Renal pelvis (tissue), 4 donors: ENCODE results near the gene POLR2J2. TPM values are rescaled to one million over a fixed set of nuclear protein-coding genes. Genes with fewer than 3 reads are reported as not detected.
"Not testable (repeated sequence)": the region's sequence is repeated elsewhere in the genome, so short reads cannot be mapped to it uniquely, and the experiment has no call there.

Experiments used
- DNase-seq: peaks from one replicate; pipeline ENCODE4 v3.0.0-alpha.2; 2013
- polyA plus RNA-seq, 3 donors: library from polyadenylated mRNA; unstranded; fragments of 120-200 nt; gene quantifications; one replicate each; pipeline ENCODE4 v1.2.1, GENCODE V29; 2013; ENCODE audit not compliant: insufficient read length in 3 of 3

POLR2J2 gene
- polyA plus RNA-seq, 3 donors: 1.3 to 9.0 (median 1.9) TPM

- not testable (repeated sequence) for DNase-seq
Observed at GRCh38 chr7:102673447-102674067, 2.1 kb upstream of the POLR2J2 start.

- not testable (repeated sequence) for DNase-seq
Observed at GRCh38 chr7:102671956-102672307, 469 bp upstream of the POLR2J2 start.

DNA sequence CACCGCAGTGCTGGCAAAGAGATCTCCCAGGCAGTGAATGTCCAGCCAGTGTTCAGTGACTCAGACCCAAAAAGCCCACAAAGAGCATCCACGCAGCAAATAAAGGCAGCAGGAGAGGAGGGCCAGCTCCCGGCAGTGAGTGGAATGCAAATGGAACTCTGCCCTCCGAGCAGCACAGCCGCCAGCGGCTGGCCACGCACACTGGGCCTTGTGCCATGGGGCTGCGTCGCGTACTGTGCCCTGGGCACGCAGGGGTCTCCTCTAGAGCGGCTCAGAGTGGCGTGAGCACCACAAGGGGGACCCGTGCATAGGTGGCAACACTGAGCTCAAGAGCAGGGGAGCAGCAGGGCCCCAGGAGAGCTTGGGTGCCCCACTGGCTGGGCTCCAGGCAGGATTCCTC, 3.9 kb downstream of the POLR2J2 start:
- DNase-seq: not testable (repeated sequence)

DNA sequence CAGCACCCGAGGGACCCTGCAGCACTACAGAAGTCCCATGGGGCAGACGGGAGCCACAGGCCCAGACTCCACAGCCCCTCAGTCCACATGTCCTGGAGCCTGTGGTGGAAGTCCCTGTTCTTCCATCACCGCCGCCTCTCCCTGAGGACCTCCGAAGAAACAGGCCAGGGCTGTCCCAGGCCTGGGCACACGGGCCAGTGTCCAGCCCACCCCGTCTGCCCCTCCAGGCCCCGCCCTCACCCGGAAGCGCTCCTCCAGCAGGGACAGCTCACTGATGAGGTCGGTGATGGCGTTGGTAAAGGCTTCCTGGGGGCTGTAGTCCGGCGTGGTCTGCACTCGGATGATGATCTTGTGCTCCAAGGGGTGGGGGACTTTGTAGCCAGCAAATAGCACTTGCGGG, 4.6 kb downstream of the POLR2J2 start:
- not testable (repeated sequence) for DNase-seq

- not testable (repeated sequence) for DNase-seq
Observed at GRCh38 chr7:102664765-102665164, 6.7 kb downstream of the POLR2J2 start.

GRCh38 chr7:102649924-102650323, 21.5 kb downstream of the POLR2J2 start, which contains the start of gene SPDYE2B:
SPDYE2B (plus strand) TSS chr7:102650319; CDS start chr7:102652349, 2,030 bp downstream.
- not testable (repeated sequence) for DNase-seq

DNA sequence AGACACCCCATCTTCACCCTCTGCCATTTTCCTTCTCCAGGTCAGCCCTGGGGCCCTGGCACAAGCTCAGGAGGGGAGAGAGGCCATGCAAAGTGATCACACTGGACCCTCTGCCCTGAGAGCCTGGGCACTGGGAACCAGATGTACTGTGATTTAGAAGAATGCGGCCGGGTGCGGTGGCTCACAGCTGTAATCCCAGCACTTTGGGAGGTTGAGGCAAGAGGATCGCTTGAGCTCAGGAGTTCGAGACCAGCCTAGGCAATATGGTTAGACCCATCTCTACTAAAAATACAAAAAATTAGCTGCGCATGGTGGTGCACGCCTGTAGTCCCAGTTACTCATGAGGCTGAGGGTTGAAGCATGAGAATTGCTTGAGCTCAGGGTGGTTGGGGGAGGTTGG, 23.6 kb downstream of the POLR2J2 start:
- DNase-seq: not testable (repeated sequence)

- not testable (repeated sequence) for DNase-seq
Observed at GRCh38 chr7:102643404-102643803, 28.1 kb downstream of the POLR2J2 start.

GRCh38 chr7:102642691-102643090, 28.8 kb downstream of the POLR2J2 start, which contains the start of gene UPK3BL1:
UPK3BL1 (minus strand) TSS chr7:102642791; CDS start chr7:102642741, 50 bp downstream.
- not testable (repeated sequence) for DNase-seq

- not testable (repeated sequence) for DNase-seq
Observed at GRCh38 chr7:102638848-102639247, 32.6 kb downstream of the POLR2J2 start.

- not testable (repeated sequence) for DNase-seq
Observed at GRCh38 chr7:102636956-102637355, 34.5 kb downstream of the POLR2J2 start.

DNA sequence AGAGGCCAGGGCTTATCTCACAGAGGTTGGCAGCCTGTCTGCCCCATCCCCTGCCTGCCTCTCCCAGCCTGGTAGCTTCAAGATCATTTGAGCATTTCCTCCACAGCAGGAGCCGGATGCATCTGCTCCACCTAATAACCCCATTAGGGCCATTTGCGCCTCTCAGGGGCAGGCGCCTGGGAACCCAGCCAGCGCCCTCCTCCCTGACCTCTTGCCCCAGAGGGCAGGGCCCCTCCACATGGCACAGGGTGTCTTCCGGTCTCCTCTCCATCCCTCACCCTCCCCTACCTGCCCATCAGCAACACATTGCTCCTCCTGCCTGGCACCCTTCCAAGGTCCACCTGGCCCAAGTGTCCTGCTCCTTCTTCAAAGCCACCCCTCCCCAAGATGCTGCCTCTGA, 36.1 kb downstream of the POLR2J2 start:
- DNase-seq: not testable (repeated sequence)

- DNase-seq: not testable (repeated sequence)
Observed at GRCh38 chr7:102634299-102634698, 37.2 kb downstream of the POLR2J2 start.

DNA sequence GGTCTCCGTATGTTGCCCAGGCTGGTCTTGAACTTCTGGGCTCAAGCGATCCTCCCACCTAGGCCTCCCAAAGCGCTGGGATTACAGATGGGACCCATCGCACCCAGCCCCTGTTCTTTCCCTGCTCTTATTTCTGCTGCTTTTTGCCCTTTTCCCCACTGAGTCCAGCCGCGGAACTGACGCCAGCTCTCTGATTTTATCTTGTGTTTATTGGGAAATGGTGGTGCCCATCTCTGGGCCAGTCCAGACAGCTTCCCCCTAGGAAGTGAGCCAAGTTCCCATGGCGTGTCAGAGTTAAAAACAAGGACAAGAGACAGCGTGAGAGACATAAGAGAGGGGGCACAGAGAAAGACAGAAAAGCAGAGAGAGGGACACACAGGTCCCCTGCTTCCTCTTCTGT, 40.8 kb downstream of the POLR2J2 start:
- DNase-seq: not testable (repeated sequence)

DNA sequence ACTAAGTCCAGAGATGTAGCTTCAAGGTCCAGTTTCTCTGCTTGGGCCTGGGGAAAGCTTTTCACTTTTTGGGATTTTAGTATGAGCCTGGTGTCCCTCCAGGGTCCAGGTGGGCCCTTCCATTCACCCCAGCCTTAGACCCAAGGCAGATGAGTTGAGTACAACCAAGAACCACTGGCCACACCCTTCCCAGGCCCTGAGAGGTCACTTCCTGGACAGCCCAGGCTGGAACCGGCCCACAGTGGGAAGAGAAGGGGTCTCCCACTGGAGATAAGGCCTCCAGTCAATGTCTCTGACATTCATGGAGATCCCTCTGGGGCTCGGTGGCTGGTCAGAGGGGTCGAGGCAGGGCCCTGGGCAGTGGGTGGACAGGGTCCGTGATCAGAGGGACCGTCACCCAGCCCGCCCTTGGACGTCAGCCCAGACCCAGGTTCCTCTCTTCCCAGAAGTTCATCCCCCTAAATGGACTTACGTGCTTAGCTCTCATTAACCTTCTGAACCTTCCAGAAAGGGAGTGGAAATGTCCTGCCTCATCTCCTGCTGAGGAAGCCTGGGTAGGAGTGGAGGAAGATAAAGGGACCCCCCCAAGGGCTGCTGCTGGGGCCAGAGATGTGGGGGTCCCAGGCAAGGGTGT, 44.1 kb downstream of the POLR2J2 start:
- not testable (repeated sequence) for DNase-seq

- not testable (repeated sequence) for DNase-seq
Observed at GRCh38 chr7:102618122-102618521, 53.3 kb downstream of the POLR2J2 start.

DNA sequence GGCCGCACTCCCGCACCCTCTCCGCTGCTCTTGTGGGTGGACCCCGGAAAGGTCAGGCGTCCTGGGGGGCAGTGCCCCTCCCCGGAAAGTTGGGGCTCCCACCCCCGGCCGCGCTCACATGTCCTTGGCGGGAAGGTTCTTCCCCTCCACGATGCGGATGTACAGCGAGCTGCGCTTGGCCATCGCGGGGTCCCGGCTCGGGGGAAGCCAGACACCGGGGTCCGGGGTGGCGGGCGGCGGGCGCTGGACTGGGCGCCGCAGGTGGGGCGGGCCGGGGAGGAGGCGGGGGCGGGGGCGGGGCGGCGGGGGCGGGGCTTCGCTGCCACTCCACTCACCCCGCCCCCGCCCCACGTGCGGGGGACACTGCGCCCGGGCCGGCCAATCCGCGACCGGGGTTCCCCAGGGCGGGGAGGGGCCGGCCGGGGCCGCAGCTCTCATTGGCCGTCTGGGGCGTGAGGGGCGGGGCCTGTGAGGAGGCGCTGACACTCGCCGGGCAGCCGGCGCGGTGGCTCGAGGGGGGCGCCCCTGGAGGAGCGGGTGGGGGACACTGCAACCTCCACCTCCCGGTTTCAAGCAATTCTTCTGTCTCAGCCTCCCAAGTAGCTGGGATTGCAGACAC, 54.8 kb downstream of the POLR2J2 start, which contains the start of gene RASA4:
RASA4 (minus strand) TSS at position 250 of the 619 bp plus-strand sequence; CDS start at position 183, 67 bp downstream.
- peak; percentile 9 for DNase-seq

Other genes starting within 250 kb of the POLR2J2 start
- 10 to 100 TPM; 22.6 to 28.1 (median 26.2) TPM for gene ORAI2, start 238.1 kb downstream of the POLR2J2 start, polyA plus RNA-seq
- 10 to 100 TPM; 13.4 to 16.3 (median 14.0) TPM for gene ALKBH4, start 206.8 kb downstream of the POLR2J2 start, polyA plus RNA-seq
- gene LRWD1, start 206.7 kb downstream of the POLR2J2 start, polyA plus RNA-seq: 10 to 100 TPM; 20.2 to 23.0 (median 22.9) TPM
- 10 to 100 TPM; 29.9 to 39.7 (median 38.6) TPM for gene POLR2J, start 192.7 kb downstream of the POLR2J2 start, polyA plus RNA-seq
- gene RASA4B, start 153.9 kb downstream of the POLR2J2 start, polyA plus RNA-seq: 10 to 100 TPM; 16.9 to 26.1 (median 23.2) TPM
- gene UPK3BL2, start 128.0 kb downstream of the POLR2J2 start, polyA plus RNA-seq: 10 to 100 TPM in 2 of 3 donors, 1 to 10 TPM in 1; 9.3 to 34.1 (median 18.5) TPM
- gene SPDYE2, start 120.4 kb downstream of the POLR2J2 start, polyA plus RNA-seq: 10 to 100 TPM in 2 of 3 donors, 1 to 10 TPM in 1; 2.6 to 16.6 (median 14.1) TPM
- 10 to 100 TPM; 77.7 to 90.7 (median 78.2) TPM for gene POLR2J3, start 99.1 kb downstream of the POLR2J2 start, polyA plus RNA-seq
- gene RASA4, start 54.9 kb downstream of the POLR2J2 start, polyA plus RNA-seq: 10 to 100 TPM; 51.3 to 86.8 (median 62.3) TPM
- gene UPK3BL1, start 28.9 kb downstream of the POLR2J2 start, polyA plus RNA-seq: 10 to 100 TPM; 17.7 to 50.9 (median 18.6) TPM
- gene SPDYE2B, start 21.3 kb downstream of the POLR2J2 start, polyA plus RNA-seq: 1 to 10 TPM in 2 of 3 donors, under 1 TPM in 1; 0.60 to 5.0 (median 3.3) TPM
- 10 to 100 TPM in 1 of 3 donors, 1 to 10 TPM in 2; 7.6 to 10.4 (median 8.9) TPM for gene FAM185A, start 77.3 kb upstream of the POLR2J2 start, polyA plus RNA-seq
- 10 to 100 TPM; 58.4 to 82.9 (median 62.1) TPM for gene LRRC17, start 241.3 kb upstream of the POLR2J2 start, polyA plus RNA-seq